Dermis blood vessel endothelial cell (primary cell): ENCODE data around the gene INPP5E. TPM values are rescaled to one million over a fixed set of nuclear protein-coding genes. Genes with fewer than 3 reads are reported as not detected.
"Not testable (repeated sequence)": the region's sequence is repeated elsewhere in the genome, so short reads cannot be mapped to it uniquely, and the experiment has no call there.

Source experiments
- DNase-seq: peaks from one replicate; pipeline ENCODE4 v3.0.0; 2010
- total RNA-seq: library from RNA; depleted of rRNA; stranded (reverse); fragments of >200 nt; gene quantifications from 2 replicates; pipeline ENCODE4 v1.2.3, GENCODE V29; 2014

The INPP5E gene
- total RNA-seq, 1 donor from 2014 or later = 8.3 TPM

GRCh38 chr9:136429075-136429628 lies 10.5 kb downstream of the INPP5E start:
- no peak for DNase-seq

- DNase-seq = peak; percentile 63
Observed at GRCh38 chr9:136426787-136427186, 12.9 kb downstream of the INPP5E start.

GRCh38 chr9:136425367-136425766 lies 14.3 kb downstream of the INPP5E start:
- not testable (repeated sequence) for DNase-seq

GRCh38 chr9:136424750-136425362 lies 14.8 kb downstream of the INPP5E start:
- no peak for DNase-seq

GRCh38 chr9:136423432-136424146 lies 16.1 kb downstream of the INPP5E start:
- no peak for DNase-seq

- no peak for DNase-seq
Observed at GRCh38 chr9:136422876-136423275, 16.8 kb downstream of the INPP5E start.

GRCh38 chr9:136421791-136422190 lies 17.9 kb downstream of the INPP5E start:
- DNase-seq = no peak

- no peak for DNase-seq
Observed at GRCh38 chr9:136419092-136419420, 20.6 kb downstream of the INPP5E start.

- no peak for DNase-seq
Observed at GRCh38 chr9:136418182-136419091, 21.2 kb downstream of the INPP5E start.

GRCh38 chr9:136416914-136417313 lies 22.7 kb downstream of the INPP5E start:
- no peak for DNase-seq

GRCh38 chr9:136416427-136416826 lies 23.2 kb downstream of the INPP5E start:
- DNase-seq = no peak

- DNase-seq = no peak
Observed at GRCh38 chr9:136412962-136413361, 26.7 kb downstream of the INPP5E start.

GRCh38 chr9:136411378-136411777 lies 28.3 kb downstream of the INPP5E start:
- DNase-seq = no peak

GRCh38 chr9:136410500-136411287 lies 29.0 kb downstream of the INPP5E start, which contains the start of the genes ENTR1 and PMPCA:
Gene ENTR1, minus strand, starts transcription at chr9:136410614. Its CDS starts 217 bp downstream, at chr9:136410397.
Gene PMPCA, plus strand, starts transcription at chr9:136410658. Its CDS starts 11 bp downstream, at chr9:136410669.
- DNase-seq = peak; percentile 94

- peak; percentile 54 for DNase-seq
Observed at GRCh38 chr9:136409557-136410455, 29.8 kb downstream of the INPP5E start.

GRCh38 chr9:136407911-136408310 lies 31.7 kb downstream of the INPP5E start:
- DNase-seq = no peak

- DNase-seq = not testable (repeated sequence)
Observed at GRCh38 chr9:136407061-136407460, 32.6 kb downstream of the INPP5E start.

GRCh38 chr9:136405904-136406303 lies 33.7 kb downstream of the INPP5E start:
- DNase-seq = not testable (repeated sequence)

GRCh38 chr9:136405481-136405880 lies 34.2 kb downstream of the INPP5E start:
- no peak for DNase-seq

- DNase-seq = no peak
Observed at GRCh38 chr9:136404801-136405136, 34.9 kb downstream of the INPP5E start.
